WTC11 (cell line): ENCODE results near the gene AJM1. TPM values are rescaled to one million over a fixed set of nuclear protein-coding genes. Genes with fewer than 3 reads are reported as not detected.

Source experiments
- ATAC-seq: fragments of 200-7000 bp; cut with Tn5 transposase; 2 replicates; pipeline ENCODE4 v1.10.0; 2021; ENCODE audit warnings: mild to moderate bottlenecking, moderate library complexity
- CTCF ChIA-PET: fragments of 300-600 bp; sonication (Branson Sonifier 250); formaldehyde crosslinking; loops from one replicate; lab custom pipeline; 2021; ENCODE audit warnings: antibody characterized with exemption; lab: Charles Lee
- POLR2A ChIA-PET: fragments of 350-600 bp; sonication (Branson Sonifier 250); formaldehyde crosslinking; loops from one replicate; lab custom pipeline; 2021; ENCODE audit warnings: antibody characterized with exemption; lab: Charles Lee
- DNase-seq: peaks from one replicate; pipeline ENCODE4 v3.0.0; 2021; ENCODE audit warnings: low spot score
- H3K27ac Mint-ChIP-seq: 2 replicates; pipeline ENCODE4 v1.8.0; 2021; ENCODE audit warnings: mixed read lengths
- H3K27me3 Mint-ChIP-seq: 2 replicates; pipeline ENCODE4 v1.8.0; 2021; ENCODE audit warnings: low read depth, mild to moderate bottlenecking, moderate library complexity, mixed read lengths
- H3K36me3 Mint-ChIP-seq: 2 replicates; pipeline ENCODE4 v1.8.0; 2021; ENCODE audit warnings: mixed read lengths
- H3K4me1 Mint-ChIP-seq: 2 replicates; pipeline ENCODE4 v1.8.0; 2022; ENCODE audit warnings: mixed read lengths
- H3K4me3 Mint-ChIP-seq: 2 replicates; pipeline ENCODE4 v1.8.0; 2021; ENCODE audit warnings: mild to moderate bottlenecking, moderate library complexity, mixed read lengths
- H3K9me3 Mint-ChIP-seq: 2 replicates; pipeline ENCODE4 v1.8.0; 2021; ENCODE audit warnings: mixed read lengths
- CREB1 ChIP-seq: sonication (generic); formaldehyde crosslinking; IDR thresholded peaks from 2 replicates; pipeline ENCODE4 v1.8.0; 2023; ENCODE audit warnings: mild to moderate bottlenecking, missing genetic modification reagents
- CREM ChIP-seq: sonication (generic); formaldehyde crosslinking; IDR thresholded peaks from 2 replicates; pipeline ENCODE4 v1.8.1; 2022; ENCODE audit warnings: mild to moderate bottlenecking, missing genetic modification reagents, moderate library complexity
- EMX1 ChIP-seq: fragments of 250-450 bp; sonication (Bioruptor Pico); IDR thresholded peaks from 2 replicates; pipeline ENCODE4 v1.8.0; 2021; ENCODE audit warnings: mild to moderate bottlenecking
- FOXK1 ChIP-seq: sonication (generic); formaldehyde crosslinking; IDR thresholded peaks from 2 replicates; pipeline ENCODE4 v1.8.0; 2022; ENCODE audit warnings: mild to moderate bottlenecking, moderate library complexity, missing genetic modification reagents
- GABPB1 ChIP-seq: sonication (generic); formaldehyde crosslinking; IDR thresholded peaks from 2 replicates; pipeline ENCODE4 v1.8.1; 2023; ENCODE audit warnings: mild to moderate bottlenecking, missing genetic modification reagents
- GRHL2 ChIP-seq: fragments of 250-450 bp; sonication (Bioruptor Pico); IDR thresholded peaks from 2 replicates; pipeline ENCODE4 v1.8.0; 2022; ENCODE audit warnings: mild to moderate bottlenecking, moderate library complexity; ENCODE audit not compliant: insufficient replicate concordance, severe bottlenecking
- GTF2I ChIP-seq: fragments of 250-450 bp; sonication (Bioruptor Pico); conservative IDR thresholded peaks from 2 replicates; pipeline ENCODE4 v1.4.0; 2021; ENCODE audit warnings: mild to moderate bottlenecking
- NFYB ChIP-seq: sonication (generic); formaldehyde crosslinking; conservative IDR thresholded peaks from 2 replicates; pipeline ENCODE4 v1.8.0; 2022; ENCODE audit warnings: low read depth, missing genetic modification reagents
- RELA ChIP-seq: sonication (generic); formaldehyde crosslinking; IDR thresholded peaks from 2 replicates; pipeline ENCODE4 v1.8.1; 2022; ENCODE audit warnings: missing genetic modification reagents, mild to moderate bottlenecking, borderline replicate concordance
- SMAD3 ChIP-seq: sonication (generic); formaldehyde crosslinking; IDR thresholded peaks from 2 replicates; pipeline ENCODE4 v1.8.0; 2022; ENCODE audit warnings: missing genetic modification reagents, mild to moderate bottlenecking, borderline replicate concordance
- SMAD4 ChIP-seq: sonication (generic); formaldehyde crosslinking; IDR thresholded peaks from 2 replicates; pipeline ENCODE4 v1.8.0; 2022; ENCODE audit warnings: mild to moderate bottlenecking, missing genetic modification reagents
- ZNF317 ChIP-seq: sonication (generic); formaldehyde crosslinking; IDR thresholded peaks from 2 replicates; pipeline ENCODE4 v1.8.1; 2023; ENCODE audit warnings: low read depth, mild to moderate bottlenecking, moderate library complexity, missing genetic modification reagents, borderline replicate concordance
- ZNF423 ChIP-seq: fragments of 250-450 bp; sonication (Bioruptor Pico); IDR thresholded peaks from 2 replicates; pipeline ENCODE4 v2.1.2; 2022; ENCODE audit warnings: mild to moderate bottlenecking, moderate library complexity
- total RNA-seq: library from RNA; stranded (reverse); gene quantifications from 3 replicates; pipeline ENCODE4 v1.2.3, GENCODE V29; 2021
- TF ChIP-seq, protein P1 (sequence below): sonication (generic); formaldehyde crosslinking; IDR thresholded peaks from 2 replicates; pipeline ENCODE4 v1.8.1; 2023; ENCODE audit warnings: mild to moderate bottlenecking, missing genetic modification reagents, borderline replicate concordance
- TF ChIP-seq, protein P2 (sequence below): fragments of 250-450 bp; sonication (Bioruptor Pico); IDR thresholded peaks from 2 replicates; pipeline ENCODE4 v1.9.0; 2021; ENCODE audit warnings: mild to moderate bottlenecking
- TF ChIP-seq, protein P3 (sequence below): sonication (generic); formaldehyde crosslinking; IDR thresholded peaks from 2 replicates; pipeline ENCODE4 v1.8.0; 2022; ENCODE audit warnings: missing genetic modification reagents
- TF ChIP-seq, protein P4 (sequence below): fragments of 250-450 bp; sonication (Bioruptor Pico); conservative IDR thresholded peaks from 2 replicates; pipeline ENCODE4 v1.9.0; 2021; ENCODE audit warnings: mild to moderate bottlenecking

Gene AJM1
- total RNA-seq, 1 experiment from 2014 or later = 1.6 TPM

DNA sequence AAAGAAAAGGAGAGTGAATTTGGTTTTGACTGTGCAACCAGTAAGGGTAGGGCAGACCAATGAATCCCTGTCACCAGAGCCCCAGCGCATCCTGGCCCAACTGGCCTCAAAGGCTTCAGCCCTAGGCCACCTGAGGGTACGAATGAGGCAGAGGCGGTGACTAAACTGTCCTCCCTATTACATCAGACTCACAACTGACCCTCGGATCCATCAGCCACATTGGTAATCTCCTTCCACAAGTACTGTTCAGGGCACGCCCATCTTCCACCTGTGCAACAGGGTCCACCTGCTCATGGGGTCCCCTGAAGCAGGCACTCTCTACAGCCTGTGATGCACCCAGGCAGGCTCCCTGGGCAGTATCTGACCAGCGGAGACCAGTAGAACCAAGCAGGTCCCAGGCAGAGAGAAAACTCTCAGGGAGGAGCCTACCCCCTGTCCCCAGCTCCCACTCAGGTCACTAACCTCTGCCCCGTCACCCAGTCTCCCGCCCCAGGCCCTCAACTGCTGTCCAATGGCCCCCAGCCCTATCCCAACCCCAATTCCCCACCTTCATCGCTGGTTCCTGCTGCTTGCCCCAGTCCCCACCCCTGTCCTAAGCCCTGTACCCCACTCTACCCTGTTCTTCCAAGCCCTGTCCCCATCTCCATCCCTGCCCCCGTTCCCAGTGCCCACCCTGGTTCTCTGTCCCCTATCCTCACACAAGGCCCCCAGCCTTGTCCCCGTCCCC lies 22.9 kb downstream of the AJM1 start:
- Mint-ChIP-seq H3K27ac (no peak overlapping the region), H3K4me3 (peak overlapping the region; percentile 71), H3K4me1 (peaks cover 4% of the 10 kb centered on the region), H3K9me3 (peaks cover 18% of the 10 kb centered on the region), H3K36me3 (peaks cover 39% of the 10 kb centered on the region), H3K27me3 (peaks cover 11% of the 10 kb centered on the region)
- DNase-seq (no peak), ATAC-seq (no peak)
- peak; percentile 93 for TF ChIP-seq GABPB1 (CRISPR knock-in tag)
- TF ChIP-seq, protein P1, sequence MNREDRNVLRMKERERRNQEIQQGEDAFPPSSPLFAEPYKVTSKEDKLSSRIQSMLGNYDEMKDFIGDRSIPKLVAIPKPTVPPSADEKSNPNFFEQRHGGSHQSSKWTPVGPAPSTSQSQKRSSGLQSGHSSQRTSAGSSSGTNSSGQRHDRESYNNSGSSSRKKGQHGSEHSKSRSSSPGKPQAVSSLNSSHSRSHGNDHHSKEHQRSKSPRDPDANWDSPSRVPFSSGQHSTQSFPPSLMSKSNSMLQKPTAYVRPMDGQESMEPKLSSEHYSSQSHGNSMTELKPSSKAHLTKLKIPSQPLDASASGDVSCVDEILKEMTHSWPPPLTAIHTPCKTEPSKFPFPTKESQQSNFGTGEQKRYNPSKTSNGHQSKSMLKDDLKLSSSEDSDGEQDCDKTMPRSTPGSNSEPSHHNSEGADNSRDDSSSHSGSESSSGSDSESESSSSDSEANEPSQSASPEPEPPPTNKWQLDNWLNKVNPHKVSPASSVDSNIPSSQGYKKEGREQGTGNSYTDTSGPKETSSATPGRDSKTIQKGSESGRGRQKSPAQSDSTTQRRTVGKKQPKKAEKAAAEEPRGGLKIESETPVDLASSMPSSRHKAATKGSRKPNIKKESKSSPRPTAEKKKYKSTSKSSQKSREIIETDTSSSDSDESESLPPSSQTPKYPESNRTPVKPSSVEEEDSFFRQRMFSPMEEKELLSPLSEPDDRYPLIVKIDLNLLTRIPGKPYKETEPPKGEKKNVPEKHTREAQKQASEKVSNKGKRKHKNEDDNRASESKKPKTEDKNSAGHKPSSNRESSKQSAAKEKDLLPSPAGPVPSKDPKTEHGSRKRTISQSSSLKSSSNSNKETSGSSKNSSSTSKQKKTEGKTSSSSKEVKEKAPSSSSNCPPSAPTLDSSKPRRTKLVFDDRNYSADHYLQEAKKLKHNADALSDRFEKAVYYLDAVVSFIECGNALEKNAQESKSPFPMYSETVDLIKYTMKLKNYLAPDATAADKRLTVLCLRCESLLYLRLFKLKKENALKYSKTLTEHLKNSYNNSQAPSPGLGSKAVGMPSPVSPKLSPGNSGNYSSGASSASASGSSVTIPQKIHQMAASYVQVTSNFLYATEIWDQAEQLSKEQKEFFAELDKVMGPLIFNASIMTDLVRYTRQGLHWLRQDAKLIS (CRISPR knock-in tag) = no peak
- ChIA-PET CTCF (no interaction called here), POLR2A (interaction anchor here (2.4 kb wide), 1 partner anchor 18 kb away, joined by 14 read pairs; no protein-coding TSS in a partner anchor)

DNA sequence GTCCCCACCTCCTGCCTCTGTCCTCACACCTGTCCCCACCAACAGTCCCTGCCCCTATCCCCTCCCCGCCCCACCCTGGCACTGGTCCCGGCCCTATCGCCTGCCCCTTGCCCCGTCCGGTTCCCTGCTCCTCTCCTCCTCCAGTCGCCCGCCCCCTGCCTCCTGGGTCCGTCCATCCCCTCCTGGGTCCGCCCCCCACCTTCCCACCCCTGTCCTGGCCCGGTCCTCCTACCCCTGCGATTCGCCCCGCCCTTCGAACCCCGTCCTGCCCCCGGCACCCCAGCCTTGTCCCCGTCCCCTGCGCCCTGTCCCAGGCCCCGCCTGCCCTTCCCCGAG lies 23.5 kb downstream of the AJM1 start:
- CTCF ChIA-PET = interaction anchor here (1.0 kb wide), 1 partner anchor 170 kb away, joined by 4 read pairs; no protein-coding TSS in a partner anchor
- DNase-seq (no peak), ATAC-seq (peak; percentile 30)
- H3K4me3 Mint-ChIP-seq = peak overlapping the region; percentile 71
- POLR2A ChIA-PET = interaction anchor here (2.4 kb wide), 1 partner anchor 18 kb away, joined by 14 read pairs; no protein-coding TSS in a partner anchor
- H3K27ac Mint-ChIP-seq = no peak overlapping the region
- peaks cover 41% of the 10 kb centered on the region for H3K36me3 Mint-ChIP-seq
- peaks cover 11% of the 10 kb centered on the region for H3K27me3 Mint-ChIP-seq
- peaks cover 4% of the 10 kb centered on the region for H3K4me1 Mint-ChIP-seq
- peaks cover 21% of the 10 kb centered on the region for H3K9me3 Mint-ChIP-seq
- TF ChIP-seq, protein P2, sequence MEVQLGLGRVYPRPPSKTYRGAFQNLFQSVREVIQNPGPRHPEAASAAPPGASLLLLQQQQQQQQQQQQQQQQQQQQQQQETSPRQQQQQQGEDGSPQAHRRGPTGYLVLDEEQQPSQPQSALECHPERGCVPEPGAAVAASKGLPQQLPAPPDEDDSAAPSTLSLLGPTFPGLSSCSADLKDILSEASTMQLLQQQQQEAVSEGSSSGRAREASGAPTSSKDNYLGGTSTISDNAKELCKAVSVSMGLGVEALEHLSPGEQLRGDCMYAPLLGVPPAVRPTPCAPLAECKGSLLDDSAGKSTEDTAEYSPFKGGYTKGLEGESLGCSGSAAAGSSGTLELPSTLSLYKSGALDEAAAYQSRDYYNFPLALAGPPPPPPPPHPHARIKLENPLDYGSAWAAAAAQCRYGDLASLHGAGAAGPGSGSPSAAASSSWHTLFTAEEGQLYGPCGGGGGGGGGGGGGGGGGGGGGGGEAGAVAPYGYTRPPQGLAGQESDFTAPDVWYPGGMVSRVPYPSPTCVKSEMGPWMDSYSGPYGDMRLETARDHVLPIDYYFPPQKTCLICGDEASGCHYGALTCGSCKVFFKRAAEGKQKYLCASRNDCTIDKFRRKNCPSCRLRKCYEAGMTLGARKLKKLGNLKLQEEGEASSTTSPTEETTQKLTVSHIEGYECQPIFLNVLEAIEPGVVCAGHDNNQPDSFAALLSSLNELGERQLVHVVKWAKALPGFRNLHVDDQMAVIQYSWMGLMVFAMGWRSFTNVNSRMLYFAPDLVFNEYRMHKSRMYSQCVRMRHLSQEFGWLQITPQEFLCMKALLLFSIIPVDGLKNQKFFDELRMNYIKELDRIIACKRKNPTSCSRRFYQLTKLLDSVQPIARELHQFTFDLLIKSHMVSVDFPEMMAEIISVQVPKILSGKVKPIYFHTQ = no peak
- TF ChIP-seq FOXK1 = no peak
- no peak for TF ChIP-seq ZNF317
- TF ChIP-seq CREM (CRISPR knock-in tag) = no peak
- TF ChIP-seq GTF2I (CRISPR knock-in tag) = no peak
- TF ChIP-seq EMX1 = no peak
- TF ChIP-seq RELA (CRISPR knock-in tag) = no peak
- TF ChIP-seq CREB1 (CRISPR knock-in tag) = no peak
- TF ChIP-seq GRHL2 (CRISPR knock-in tag) = no peak
- TF ChIP-seq SMAD4 (CRISPR knock-in tag) = no peak
- TF ChIP-seq, protein P3, sequence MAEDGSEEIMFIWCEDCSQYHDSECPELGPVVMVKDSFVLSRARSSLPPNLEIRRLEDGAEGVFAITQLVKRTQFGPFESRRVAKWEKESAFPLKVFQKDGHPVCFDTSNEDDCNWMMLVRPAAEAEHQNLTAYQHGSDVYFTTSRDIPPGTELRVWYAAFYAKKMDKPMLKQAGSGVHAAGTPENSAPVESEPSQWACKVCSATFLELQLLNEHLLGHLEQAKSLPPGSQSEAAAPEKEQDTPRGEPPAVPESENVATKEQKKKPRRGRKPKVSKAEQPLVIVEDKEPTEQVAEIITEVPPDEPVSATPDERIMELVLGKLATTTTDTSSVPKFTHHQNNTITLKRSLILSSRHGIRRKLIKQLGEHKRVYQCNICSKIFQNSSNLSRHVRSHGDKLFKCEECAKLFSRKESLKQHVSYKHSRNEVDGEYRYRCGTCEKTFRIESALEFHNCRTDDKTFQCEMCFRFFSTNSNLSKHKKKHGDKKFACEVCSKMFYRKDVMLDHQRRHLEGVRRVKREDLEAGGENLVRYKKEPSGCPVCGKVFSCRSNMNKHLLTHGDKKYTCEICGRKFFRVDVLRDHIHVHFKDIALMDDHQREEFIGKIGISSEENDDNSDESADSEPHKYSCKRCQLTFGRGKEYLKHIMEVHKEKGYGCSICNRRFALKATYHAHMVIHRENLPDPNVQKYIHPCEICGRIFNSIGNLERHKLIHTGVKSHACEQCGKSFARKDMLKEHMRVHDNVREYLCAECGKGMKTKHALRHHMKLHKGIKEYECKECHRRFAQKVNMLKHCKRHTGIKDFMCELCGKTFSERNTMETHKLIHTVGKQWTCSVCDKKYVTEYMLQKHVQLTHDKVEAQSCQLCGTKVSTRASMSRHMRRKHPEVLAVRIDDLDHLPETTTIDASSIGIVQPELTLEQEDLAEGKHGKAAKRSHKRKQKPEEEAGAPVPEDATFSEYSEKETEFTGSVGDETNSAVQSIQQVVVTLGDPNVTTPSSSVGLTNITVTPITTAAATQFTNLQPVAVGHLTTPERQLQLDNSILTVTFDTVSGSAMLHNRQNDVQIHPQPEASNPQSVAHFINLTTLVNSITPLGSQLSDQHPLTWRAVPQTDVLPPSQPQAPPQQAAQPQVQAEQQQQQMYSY = no peak
- TF ChIP-seq, protein P4, sequence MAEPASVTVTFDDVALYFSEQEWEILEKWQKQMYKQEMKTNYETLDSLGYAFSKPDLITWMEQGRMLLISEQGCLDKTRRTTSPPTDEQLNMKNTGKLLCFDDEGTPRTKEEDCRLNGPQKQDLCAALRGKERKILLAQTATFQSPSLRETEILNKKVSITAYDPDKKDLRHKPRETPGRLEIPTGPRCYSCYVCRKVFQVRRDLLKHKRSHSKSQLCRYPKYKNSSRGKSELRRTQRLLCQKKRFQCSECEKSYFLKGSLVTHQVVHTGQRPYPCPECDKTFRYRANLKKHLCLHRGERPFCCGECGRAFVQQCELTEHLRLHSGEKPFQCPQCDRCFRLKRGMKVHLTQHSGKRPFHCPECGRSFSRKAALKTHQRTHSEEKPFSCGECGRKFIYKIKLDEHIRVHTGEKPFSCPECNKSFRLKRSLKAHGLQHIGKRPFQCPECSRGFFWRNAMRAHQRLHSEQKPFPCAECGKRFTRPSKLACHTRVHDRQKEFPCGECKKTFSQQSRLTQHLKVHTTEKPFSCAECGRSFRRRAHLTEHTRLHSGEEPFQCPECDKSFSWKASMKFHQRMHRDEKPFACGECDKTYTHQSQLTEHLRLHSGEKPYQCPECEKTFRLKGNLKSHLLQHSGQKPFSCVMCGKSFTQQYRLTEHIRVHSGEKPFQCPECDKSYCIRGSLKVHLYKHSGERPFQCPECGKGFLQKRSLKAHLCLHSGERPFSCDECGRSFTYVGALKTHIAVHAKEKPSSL (CRISPR knock-in tag) = no peak
- TF ChIP-seq SMAD3 (CRISPR knock-in tag) = no peak
- TF ChIP-seq ZNF423 (CRISPR knock-in tag) = no peak
- TF ChIP-seq, protein P1 (CRISPR knock-in tag) = no peak
- no peak for TF ChIP-seq NFYB (CRISPR knock-in tag)
